HG02852 (cell line): ENCODE data around the gene SERTAD2.

ENCODE experiments used
- ATAC-seq: cut with Tn5 transposase; IDR thresholded peaks from one replicate; pipeline ENCODE4 v1.9.1; 2021; ENCODE audit warnings: mild to moderate bottlenecking, moderate library complexity; ENCODE audit not compliant: unreplicated experiment

SERTAD2 gene

DNA sequence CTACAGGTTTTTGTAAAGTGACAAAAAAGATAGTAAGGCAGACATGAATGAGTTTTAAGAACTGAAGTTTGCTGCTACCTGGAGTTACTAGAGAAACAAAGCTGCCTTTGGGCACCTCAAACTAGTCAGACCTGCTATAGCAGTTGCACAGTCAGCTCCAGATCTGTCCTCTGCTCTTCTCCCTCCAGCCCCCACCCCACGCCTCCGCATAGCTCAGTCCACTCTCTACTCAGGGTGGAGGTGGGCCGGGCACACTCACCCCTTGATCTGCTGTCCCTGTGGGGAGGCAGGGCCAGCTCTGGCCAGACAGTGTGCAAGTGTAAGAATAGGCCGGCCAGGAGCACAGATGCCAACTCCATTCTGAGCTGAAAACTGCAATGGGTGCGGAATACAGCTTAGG is 4.1 kb downstream of the SERTAD2 start:
- no peak for ATAC-seq

DNA sequence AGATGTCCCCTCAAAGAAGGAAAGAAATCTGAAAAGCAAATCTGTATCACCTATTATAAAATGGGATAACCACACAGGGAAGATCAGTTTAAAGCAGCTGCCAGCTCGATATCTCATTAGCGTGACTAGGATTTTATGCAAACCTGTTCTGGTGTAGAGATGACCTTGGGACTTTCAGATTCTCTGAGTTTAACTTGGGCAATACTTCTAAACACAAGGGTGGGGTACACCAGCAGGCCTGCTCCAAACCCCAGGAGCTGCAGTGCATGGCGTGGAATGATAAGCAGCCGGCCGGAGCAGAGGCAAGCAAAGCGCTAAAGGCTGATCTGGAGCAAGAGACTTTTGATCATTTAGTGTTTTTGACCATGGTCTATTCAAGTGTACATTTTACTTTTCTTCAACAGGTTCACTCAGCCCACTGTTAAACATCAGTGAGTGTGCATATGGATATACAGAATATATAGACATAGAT is 4.7 kb downstream of the SERTAD2 start:
- no peak for ATAC-seq

DNA sequence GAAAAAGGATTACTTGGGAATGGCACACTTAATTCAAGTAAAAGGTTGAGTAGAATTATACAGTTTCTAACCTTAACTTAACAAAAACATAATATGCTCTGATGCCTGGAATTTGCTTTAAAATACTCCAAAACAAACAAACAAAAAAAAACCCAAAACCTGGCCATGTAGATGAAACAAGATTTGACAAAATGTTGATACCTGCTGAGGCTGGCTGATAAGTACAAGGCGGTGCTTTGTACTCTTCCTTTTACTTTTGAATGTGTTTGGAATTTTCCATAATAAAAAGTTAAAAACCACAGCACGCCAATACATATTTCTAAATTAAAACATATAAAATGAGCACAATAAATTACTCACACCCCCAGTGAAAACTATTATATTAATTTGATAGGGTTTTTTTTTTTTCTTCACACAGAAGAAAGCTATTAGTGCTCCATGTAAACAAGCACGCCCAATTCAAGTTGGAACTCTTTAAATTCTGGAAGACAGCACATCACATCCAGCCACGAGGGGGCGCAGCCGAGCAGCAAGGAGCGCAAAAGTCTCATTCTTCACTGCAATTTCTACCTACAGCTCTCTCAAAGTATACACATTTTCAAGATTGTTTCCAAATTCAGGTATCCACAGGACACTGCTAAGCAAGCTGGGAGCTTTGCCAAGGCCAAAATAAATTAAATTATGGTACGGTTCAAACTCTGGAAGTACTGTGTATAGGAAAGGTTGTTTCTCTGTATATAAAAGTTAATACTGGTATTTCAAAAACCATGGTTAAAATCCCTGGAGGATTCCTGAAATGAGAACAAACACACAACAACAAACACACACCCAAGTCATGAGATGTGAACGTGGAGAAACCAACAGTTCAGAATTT is 7.5 kb downstream of the SERTAD2 start:
- no peak for ATAC-seq

DNA sequence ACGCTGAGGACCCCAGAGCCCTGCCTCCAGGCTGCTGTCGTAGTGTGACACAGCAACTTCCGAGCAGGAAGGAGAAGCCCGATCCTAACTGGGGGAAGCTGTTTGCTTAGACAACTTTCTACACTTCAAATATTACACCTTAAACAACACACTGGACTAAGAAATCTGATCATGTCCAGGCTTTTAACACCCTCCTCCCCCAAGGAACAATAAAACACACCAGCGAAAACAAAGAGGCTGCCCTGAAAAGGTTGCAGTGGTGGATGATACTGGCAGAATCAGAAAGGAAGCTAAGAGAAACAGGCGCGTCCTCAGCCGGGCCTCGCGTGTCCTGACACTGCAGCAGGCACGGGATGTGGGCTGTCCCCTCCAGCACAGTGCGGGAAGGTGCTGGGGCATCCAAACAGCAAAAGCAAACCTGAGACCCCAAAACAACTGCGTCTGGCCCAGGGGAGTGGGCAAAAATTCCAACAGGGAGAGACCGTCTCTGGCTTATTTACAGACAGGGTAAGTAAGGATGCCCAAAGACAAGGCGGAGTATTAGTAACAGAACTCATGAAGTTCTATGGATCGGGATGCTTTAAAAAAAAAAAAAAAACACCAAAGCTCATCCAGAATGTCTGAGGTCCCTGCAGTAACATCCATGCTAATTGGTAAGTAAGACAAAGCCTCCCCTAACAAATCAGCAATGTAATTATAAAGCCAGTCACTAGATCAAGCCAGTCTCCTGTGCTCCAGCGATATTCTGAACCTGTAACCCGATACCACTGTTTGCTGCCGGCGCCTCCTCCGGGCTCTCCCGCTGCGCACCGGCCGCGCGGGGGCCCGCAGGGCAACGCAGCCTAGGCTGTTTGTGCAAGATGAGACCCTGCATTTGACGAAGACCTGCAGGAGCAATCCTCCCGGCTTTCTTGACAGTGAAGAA is 9.0 kb downstream of the SERTAD2 start:
- peak; percentile 49 for ATAC-seq

DNA sequence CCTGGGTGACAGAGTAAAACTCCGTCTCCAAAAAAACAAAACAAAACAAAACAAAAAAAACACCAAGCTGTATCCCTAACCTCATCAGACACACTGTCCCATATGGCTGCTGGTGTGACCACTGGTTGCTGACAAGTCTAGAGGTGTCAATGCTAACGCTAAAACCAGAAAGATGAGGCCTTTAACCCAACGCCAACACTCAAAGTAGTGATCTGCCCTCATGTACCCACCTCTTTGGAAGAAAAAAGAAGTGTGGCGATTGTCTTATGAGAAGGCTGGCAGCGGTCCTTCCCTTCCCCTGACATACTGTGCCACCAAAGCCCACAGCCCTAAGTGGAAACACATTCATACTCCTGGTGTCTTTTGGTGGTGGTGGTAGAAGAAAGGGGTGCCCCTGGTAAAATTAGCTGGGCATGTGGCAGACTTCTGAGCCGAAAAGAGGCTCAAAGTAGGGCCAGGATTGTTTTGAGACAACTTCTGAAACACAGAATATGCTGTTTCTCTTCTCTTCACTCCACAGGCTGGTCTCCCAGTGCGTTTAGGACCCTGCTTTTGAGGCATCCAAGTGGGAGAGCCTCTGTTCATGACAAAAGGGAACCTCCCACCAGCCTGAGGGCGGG is 9.8 kb downstream of the SERTAD2 start:
- ATAC-seq, result no peak

DNA sequence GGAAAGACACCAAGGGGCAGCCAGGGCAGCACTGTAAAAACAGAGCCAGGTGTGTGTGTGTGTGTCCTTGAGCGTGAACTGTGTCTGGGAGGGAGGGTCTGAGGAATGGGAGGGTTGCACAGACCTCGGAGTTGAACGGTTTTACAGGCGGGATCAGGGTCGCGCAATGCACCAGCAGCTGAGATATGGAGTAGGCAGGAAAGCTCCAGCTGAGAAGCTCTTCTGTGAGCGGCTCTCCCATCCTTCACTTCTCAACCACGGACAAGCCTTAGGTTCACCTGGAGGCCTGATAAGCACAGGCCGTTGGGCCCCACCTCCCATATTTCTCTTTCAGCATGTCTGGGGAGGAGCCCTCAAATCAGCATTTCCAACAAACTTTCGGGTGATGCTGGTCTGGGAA is 12.1 kb downstream of the SERTAD2 start:
- no peak for ATAC-seq

DNA sequence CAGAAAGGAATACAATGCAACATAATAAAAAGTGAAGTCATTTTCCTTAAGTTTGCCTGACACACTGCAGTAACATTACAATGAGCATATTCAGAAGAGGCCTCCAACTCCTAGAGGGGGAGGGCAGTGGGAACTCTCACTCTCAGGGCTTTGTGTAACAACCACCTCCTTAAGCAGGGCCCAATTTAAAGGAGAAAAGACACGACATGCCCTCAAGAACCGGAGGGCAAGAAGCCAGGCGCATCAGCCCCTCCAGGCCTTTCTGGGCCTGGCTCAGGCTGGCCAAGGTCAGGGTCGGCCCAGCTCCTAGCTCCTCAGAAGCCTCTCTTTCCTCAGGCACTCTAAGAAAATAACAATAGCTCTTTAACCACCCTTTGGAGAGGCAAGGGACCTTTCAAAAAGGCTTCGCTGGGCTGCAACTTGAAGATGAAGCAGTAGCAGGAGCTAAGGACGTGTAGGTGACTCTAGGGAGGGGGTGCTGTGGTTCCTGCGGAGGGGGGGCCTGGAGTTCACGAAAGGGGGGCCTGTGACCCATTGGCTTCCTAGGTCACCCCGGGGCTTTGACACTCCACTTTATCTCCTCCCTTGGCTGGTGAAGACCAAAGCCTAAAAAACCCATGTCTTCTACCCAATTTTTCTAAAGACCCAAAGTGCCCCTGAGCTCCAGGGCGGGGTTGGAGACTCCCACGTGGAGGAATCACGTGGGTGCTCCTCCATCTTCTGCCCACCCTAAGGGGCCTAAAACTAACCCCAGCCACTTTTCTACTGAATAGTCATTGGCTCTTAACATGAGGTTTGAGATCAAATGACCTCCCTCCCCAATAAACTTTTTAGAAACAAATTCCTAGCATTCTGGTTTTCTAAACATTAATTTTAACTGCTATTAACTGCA is 13.3 kb downstream of the SERTAD2 start:
- no peak for ATAC-seq

DNA sequence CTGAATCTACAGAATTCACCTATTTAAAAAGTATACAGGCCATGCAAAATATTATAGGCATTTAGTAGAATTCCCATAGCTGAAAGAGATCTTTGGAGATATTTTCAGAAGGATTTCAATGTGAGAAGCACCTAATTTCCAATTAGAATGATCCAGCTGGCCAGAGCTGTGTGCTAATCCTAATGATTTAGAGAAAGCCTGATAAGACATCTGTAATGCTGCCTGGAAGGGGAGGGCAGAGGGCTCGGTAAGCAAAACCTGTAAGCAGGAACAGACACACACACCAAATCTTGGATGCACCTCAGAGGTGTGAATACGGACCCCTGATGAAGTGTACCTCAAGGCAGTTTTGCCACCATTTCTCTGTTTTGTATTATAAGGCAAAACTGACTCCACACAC is 14.0 kb downstream of the SERTAD2 start:
- no peak for ATAC-seq

DNA sequence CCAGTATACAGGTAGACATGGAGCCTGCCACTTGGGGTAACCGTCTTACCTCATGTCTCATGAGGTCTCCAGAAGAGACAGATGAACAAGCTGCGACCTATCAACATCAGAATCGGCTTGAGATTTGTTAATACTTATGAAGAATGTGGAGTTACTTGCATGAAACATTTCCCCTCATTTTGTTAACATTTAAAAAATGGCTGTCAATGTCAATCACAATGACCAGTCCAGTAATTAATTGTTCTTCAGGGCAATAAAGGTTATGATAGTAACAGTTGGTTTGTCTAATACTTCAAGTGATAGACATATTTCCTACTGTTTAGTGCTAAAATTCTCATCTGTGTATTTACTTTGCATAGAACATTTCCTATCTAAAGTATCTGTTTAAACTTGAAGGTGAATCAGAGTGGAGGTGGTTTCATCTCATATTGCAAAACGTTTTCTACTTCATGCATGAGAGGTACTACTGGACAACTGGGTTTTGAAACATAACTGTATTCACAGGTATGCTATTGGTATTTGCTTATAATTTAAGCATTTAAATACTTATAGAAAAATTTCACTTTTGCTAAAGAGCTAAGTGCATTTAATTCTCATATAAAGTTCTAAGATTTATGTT is 15.1 kb downstream of the SERTAD2 start:
- no peak for ATAC-seq

DNA sequence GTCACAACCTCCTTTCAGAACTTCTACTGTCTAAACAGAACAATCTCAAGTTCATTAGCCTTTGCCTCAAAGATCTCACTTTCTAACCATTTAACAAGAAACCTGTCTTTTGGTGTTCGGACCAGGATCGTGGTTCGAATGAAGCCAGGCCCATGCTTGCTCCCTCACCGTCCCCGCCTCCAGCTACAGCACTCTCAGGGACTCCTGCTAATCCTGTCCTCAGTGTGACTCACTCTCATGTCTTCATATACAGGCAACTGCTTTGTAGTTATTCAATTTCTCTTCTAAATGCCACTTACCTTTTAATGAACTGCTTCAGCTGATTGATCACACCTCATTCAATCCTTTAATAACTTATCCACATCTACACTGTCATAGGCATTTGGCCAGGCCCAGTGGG is 15.8 kb downstream of the SERTAD2 start:
- no peak for ATAC-seq

DNA sequence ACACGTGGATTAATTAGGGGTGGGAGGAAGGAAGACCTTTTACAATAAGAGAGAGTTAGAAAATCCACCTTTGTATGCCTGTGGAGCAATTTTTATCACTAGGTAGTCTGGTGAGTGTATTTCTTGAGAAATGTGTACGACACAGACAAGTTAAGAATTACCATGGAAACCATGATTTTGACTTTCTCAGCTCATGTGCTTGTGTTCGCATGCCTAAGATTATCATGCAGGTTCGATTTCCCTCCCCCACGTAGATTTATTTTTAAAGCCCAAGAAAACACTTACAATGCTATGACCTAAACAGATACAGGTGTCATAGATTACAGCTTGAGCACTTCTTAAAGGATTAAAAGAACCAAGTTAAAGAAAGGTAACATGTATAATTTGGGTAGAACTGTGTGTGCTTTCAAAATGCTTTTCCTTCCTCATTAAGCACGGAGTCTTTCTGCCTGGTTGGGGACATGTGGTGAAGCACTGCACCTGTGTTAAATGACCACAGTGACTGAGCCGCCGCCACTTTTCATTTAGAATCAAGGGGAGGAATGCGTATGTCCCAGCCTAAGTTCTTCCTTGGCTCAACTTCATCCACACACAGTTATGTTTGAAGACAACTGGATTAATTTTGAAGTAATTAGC is 16.6 kb downstream of the SERTAD2 start:
- peak; percentile 53 for ATAC-seq

DNA sequence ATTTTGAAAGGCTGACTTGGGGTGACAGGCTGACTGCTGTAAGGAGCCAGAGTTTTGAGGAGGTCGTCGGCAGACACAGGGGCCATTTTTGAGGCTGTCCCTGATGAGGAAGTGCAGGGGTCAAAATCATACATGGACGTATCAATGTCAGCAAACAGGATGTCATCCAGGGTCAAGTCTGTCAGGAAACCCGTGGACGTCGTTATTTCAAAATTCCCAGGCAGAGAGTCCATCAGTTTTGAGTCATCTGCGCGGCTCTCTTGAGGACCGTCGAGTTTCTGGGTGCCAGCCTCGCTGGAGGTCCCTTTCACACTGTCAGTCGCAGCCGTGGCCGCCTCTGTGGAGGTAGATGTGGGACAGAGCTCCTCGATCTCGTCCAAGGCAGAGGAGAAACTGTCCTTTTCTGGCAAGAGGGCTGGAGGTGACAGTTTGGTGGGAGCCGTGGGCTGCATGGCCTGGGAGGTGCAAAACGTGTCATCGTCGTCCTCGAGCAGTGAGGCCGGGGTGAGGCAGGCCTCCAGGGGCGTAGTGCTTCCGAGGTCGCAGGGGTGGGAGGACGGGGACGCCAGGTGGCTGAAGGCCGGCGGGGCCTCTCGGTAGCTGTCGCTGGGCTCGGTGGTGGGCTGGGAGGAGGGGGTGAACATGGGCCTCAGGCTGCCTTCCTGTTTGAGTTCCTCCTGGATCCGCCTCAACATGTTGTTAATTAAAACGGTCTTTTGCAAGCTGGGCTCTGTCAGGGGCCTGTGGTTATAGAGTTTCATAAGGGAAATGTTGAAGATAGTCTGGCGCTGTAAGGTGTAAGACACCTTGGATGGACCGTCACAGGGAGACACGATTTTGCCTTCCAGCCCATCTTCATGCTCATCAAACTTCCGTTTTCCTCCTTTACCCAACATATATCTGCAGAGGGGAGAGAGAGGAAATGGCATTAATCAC is 17.5 kb downstream of the SERTAD2 start:
- ATAC-seq, result peak; percentile 66

DNA sequence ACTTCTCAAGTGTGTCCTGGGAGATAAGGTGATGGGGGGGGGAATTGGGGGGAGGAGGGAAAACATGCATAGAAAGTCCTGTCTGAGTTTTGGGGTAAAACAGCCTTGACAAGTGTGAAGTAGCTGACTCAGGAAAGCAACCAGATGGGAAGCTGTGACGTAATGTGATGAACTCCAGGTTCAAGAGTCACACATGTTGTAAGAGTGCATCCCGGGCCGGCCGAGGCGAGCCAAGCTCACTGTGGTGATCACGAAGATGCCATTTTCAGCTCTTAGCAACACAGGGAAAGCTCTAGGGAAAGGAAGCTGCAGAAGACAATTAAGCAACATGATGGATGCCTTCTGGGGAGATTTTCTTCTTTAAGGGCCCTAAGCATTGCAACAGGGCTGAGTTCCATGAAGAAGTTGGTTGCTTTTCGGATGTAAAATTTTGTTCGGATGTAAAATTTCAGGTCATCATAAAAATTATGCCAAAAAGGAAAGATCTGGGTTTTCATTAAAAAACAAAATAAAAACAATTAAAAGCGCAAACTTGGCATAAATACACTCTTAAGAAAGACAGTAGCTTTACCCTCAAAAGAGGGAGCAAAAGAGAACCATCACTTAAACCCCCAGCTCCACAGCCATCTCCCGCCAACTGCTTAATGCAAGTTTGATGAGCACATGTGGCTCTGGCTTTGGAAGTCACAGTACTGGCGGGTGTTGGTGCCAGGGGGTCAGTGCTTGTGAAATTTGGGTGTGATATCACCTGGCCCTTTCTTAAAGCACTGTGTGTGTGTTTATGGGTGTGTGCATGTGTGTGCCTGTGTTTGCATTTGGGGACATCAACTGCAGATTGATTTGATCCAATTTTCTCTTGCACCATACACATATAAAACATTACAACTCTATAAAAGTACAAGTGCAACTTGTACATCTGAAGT is 19.1 kb downstream of the SERTAD2 start:
- ATAC-seq, result no peak

DNA sequence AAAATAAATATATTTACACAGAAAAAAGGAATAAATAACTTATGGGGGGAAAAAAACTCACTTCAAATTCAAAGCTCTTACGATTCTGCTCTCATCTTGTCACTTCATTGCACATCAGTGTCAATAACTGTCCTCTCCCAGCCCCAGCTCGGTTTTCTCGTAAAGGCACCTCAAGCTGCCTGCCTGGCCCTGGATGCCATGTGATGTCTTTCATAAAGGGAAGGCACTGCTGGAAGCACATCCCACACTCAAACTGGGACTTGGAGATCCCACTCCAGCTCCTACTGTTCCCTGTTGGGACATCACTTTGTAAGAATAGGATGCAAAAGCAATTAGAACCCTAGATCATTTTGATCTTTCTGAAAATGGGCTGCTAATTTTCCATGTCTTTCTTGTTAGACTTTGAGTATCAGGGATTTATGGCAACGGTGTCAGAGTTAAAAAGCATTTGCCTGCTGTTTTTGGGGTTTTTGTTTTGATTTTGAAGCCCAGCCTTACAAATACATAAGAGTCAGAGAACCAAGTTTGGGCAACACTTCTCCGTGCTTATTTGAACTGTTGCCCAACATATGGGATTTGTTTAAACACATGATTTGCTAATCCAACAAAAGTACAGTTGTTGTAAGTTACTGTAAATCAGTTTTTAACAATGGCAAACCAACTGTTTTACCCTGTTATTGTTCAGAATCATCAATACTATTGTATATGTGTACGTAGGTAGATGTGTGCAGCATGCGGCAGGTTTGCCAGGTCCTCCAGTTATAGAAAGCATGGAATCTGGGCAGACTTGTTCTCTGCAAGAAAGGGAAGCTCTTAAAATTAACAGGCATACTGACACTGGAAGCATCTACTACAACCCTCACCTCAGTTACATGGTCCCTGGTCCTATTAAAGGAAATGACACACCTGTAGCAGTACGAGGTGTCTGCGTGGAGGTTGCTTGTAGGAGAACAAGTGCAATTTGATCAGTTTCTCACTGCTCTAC is 20.6 kb downstream of the SERTAD2 start:
- ATAC-seq, result no peak

DNA sequence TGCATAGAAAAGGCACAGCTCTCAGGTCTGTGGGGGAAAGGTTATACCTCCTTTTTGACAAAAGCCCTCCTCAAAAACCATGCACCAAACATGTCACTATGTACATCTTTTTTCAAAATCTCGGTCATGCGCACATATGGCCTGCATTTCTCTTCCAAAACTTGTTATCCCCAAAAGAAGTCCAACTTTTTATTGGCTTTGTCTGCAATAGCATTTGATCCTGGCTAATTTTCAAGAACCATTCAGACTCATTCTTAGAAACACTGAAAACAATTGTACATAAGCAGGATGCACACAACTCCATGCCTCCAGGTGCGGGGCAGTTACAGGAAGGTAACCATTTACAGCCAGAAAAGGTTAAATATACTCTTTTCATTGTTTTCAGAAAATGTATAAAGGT is 21.9 kb downstream of the SERTAD2 start:
- no peak for ATAC-seq

DNA sequence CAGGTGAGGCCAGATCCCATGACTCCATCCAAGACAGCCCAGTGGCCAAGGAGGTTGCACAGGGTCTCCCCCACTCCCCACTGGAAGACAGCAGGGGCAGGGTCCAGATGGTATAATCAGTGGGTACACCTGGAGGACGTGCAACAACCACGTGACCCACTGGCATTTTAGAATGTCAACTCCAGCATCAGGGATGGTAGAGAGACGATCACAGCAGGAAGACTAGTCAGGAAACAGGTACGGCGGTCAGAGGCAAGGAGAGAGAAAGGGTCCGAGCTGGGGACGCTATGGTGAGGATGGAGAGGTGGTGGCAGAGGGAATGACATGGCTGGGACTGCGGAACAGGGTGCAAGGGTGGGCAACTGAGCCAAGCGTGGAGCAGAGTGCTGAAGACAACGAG is 23.0 kb downstream of the SERTAD2 start:
- ATAC-seq, result no peak
